HG03280 (cell line): ENCODE data around the gene ZNF821.
"Not testable (repeated sequence)": the region's sequence is repeated elsewhere in the genome, so short reads cannot be mapped to it uniquely, and the experiment has no call there.

Source experiments
- ATAC-seq: cut with Tn5 transposase; IDR thresholded peaks from one replicate; pipeline ENCODE4 v1.9.1; 2021; ENCODE audit warnings: mild to moderate bottlenecking, moderate library complexity; ENCODE audit not compliant: unreplicated experiment

Gene ZNF821

DNA sequence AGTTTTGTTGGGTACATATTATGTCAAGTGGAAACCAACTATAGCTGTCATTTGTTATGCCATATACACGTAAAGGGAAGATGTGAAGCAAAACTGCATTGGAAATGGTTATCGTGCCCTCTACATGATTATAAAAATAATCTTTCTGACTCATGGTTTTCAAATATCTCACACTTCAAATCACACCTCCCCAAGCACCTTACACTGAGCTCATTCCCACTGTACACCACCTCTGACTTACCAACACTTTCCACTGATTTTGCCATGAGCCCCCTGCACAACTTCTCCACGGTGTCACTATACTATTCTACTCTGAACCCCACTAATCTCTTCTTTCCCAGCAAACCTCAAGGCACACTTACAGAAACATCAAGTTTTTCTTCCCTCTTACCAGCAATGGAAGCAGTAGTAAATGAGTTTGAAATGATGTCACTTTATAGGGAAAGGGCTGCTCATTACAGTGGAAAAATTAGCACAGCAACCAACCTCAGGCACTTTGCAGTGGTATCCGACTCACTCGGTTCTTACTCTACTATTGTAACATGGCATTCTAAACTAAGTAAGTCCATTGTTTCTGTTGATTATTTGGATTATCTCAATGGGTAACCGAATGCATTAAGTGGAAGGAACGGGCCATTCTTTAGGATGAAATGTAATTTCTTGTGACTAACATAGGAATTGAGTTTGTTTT, 18.7 kb downstream of the ZNF821 start:
- ATAC-seq, result no peak

- no peak for ATAC-seq
These were observed 20.0 kb downstream of the ZNF821 start for GRCh38 chr16:71863995-71864394.

GRCh38 chr16:71859762-71860521, 24.0 kb downstream of the ZNF821 start:
- ATAC-seq, result no peak

- ATAC-seq, result no peak
These were observed 27.9 kb downstream of the ZNF821 start for GRCh38 chr16:71855937-71856662.

DNA sequence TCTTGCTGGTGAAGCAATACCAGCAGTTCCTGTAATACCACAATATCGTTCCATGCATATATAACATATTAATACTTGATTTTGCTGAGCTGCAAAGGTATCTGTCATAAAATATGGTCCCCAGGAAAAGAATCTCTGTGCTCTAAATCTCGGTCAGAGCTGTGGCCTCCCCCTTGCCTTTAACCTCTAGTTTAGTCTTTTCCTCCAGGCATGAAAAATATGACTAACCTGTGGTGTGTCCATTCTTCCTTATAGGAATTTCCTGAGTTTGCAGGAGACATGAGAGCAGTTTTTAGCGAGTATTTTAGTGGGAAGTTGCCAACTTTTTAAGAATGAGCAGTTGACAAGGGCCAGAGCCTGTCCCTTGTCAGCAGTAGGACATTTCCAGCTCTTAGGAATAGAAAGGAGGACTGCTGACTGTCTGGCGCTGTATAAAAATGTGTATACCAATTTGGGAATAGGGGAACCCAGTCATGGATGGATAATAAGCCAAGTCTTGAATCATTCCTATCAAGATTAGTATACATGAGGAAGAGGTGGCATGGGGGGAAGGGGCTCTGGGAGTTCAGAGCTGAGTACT, 29.5 kb downstream of the ZNF821 start:
- no peak for ATAC-seq

DNA sequence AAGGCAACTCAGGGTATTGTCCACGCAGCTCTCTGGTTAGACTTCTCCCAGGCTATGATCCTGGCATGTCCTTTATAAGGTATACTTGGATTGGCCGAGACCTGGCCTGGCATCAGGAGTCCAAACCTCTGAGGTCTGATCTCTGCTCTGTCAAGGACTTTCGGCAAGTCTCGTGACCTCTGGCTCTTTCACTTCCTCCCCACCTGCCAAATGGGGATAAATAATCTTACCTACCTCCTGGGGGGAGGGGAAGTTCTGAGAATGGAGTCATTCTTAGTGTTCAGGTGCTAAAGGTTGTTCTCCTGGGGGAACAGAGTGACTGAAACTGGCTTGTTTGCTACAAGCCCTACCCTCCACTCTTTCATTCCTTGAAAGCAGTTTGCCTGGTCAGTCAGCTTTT, 30.6 kb downstream of the ZNF821 start:
- ATAC-seq, result peak; percentile 82

DNA sequence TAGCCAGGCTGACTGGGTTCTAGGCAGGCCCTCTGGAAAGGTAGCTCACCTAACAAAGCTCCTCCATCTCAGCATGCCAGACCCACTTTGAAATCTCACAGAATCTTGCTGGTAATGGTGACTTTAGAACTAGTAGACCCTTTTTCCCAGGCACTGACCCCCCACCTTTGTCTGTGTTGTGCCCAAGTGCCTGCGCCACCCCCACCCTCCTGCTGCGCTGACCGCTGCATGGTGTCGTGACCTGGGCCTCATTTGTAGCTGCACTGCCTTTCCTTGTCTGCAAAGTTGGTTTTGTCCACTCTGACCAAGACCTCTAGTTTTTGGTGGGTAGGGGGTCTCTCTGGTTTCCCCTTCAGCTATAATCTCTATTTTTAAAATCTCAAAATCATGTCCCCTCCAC, 31.4 kb downstream of the ZNF821 start:
- ATAC-seq, result no peak

DNA sequence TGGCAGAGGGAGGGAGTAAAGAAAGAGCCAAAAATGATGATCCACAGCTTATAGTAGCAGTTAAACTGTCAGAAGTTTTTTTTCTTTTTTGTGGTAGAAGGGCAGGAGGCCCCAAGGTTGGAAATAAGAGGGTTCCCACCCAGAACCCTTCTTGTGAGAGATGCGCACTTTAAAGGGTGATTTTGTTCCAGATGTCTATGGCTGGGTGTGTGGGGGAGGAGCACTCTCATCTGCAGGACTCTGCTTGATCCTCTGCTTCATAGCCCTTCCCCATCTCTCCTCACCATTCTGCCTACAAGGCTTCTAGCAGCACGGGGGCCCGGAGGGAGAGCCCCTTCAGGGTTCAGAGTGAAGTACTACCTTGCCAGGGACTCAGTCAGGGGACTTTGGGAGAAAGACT, 31.8 kb downstream of the ZNF821 start:
- ATAC-seq, result no peak

GRCh38 chr16:71851746-71852145, 32.2 kb downstream of the ZNF821 start:
- no peak for ATAC-seq

DNA sequence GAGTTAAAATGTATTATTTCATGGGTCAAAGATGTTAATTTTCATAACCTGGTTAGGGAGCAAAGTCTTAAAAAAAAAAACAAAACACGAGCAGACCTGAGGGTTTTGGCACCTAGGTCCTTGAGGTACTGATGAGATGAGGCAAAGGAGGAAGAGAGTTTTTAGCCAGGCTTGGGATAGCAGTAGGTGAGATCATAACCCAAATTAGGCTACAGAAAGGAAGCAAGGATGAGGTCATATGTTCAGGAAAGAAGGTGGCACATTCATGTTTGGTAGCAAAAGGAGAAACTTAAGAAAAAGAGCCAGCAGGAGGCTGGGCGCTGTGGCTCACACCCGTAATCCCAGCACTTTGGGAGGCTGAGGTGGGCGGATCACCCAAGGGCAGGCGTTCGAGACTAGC, 35.4 kb downstream of the ZNF821 start:
- ATAC-seq, result no peak

DNA sequence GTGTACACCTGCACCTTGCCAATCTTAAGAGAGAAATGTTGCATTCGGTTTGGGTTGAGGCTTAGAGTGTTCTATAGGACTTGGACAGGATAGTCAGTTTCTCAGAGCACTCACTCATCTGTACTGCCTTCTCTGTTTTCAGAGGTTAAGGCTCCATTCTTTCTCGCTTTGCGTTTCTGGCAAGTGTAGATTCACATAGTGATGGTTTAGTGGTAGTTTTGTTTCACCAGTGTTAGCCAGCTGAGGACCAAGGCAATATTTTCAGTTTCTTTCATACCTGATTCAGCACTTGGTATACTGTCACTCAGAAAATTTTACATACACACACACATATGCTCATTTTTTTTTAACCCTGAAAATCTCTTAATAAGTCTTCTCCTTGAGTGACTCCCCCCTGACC, 36.9 kb downstream of the ZNF821 start:
- no peak for ATAC-seq

GRCh38 chr16:71846431-71846830, 37.6 kb downstream of the ZNF821 start:
- ATAC-seq, result no peak

GRCh38 chr16:71845639-71846430, 38.1 kb downstream of the ZNF821 start, which contains the start of gene ATXN1L:
Gene ATXN1L (plus strand): TSS chr16:71845976. CDS start chr16:71849741, 3,765 bp downstream.
- ATAC-seq, result peak; percentile 68

GRCh38 chr16:71843572-71843971, 40.4 kb downstream of the ZNF821 start:
- ATAC-seq, result no peak

DNA sequence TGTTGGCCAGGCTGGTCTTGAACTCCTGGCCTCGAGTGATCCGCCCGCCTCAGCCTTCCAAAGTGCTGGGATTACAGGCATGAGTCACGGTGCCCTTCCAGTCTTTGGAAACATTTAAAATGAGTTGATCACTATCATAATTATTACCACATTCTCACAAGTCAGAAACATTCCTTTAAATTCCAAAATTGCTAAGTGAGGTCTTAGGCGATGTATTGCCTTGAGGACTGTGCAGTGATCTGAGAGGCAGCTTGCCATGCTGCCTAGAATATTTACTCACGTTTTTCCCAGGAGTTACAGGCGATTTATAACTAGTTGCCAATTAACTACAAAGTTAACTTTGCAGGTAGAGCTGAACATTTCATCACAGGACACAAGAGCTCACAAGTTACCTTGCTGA, 43.9 kb downstream of the ZNF821 start:
- ATAC-seq, result no peak

- ATAC-seq, result no peak
These were observed 46.8 kb downstream of the ZNF821 start for GRCh38 chr16:71837150-71837549.

- no peak for ATAC-seq
These were observed 49.7 kb downstream of the ZNF821 start for GRCh38 chr16:71834291-71834690.

GRCh38 chr16:71832112-71832511, 51.9 kb downstream of the ZNF821 start:
- ATAC-seq, result not testable (repeated sequence)

- not testable (repeated sequence) for ATAC-seq
These were observed 52.3 kb downstream of the ZNF821 start for GRCh38 chr16:71831698-71832097.

GRCh38 chr16:71830359-71830758, 53.6 kb downstream of the ZNF821 start:
- no peak for ATAC-seq
